GM10266 (cell line): Measurements from ENCODE around the gene CCDC170.
"Not testable (repeated sequence)": the region's sequence is repeated elsewhere in the genome, so short reads cannot be mapped to it uniquely, and the experiment has no call there.

Source experiments
- DNase-seq: peaks from one replicate; pipeline ENCODE4 v3.0.0; 2012; ENCODE audit errors: extremely low spot score
- CTCF ChIP-seq: IDR thresholded peaks from 2 replicates; pipeline ENCODE4 v1.5.1; 2012; ENCODE audit warnings: mild to moderate bottlenecking, low read depth; ENCODE audit not compliant: control insufficient read depth, insufficient read depth; ENCODE audit errors: missing control alignments

CCDC170 gene

DNA sequence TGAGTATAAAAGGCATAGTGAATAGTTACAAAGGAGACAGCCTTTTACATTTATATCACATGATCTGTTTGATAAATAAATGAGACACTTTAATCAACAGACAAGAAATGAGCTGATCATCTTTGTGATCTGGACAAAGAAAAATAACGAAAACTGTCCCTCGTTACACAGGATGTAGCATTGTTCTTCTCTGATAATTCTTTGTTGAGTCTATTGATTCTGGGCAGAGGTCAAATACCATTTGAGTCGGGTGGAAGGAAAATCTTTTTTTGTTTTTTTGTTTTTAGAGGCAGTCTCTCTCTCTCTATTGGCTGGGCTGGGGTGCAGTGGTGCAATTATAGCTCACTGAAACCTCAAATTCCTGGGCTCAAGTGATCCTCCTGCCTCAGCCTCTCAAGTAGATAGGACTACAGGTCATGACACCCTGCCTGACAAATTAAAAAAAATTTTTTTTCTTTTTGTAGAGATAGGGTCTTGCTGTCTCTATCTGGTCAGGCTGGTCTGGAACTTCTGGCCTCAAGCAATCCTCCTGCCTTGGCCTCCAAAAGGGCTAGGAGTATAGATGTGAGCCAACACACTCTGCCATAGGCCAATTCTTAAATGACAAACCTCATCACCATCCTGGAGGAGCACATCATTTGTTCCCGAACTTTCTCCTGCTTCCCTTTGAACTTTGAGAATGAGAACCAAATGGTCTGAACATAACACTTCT lies 41.8 kb downstream of the CCDC170 start:
- no peak for DNase-seq
- no peak for TF ChIP-seq CTCF

- no peak for DNase-seq
- TF ChIP-seq CTCF = no peak
These were observed 42.3 kb downstream of the CCDC170 start for GRCh38 chr6:151536188-151536479.

- no peak for TF ChIP-seq CTCF
- no peak for DNase-seq
These were observed 43.7 kb downstream of the CCDC170 start for GRCh38 chr6:151537556-151537955.

DNA sequence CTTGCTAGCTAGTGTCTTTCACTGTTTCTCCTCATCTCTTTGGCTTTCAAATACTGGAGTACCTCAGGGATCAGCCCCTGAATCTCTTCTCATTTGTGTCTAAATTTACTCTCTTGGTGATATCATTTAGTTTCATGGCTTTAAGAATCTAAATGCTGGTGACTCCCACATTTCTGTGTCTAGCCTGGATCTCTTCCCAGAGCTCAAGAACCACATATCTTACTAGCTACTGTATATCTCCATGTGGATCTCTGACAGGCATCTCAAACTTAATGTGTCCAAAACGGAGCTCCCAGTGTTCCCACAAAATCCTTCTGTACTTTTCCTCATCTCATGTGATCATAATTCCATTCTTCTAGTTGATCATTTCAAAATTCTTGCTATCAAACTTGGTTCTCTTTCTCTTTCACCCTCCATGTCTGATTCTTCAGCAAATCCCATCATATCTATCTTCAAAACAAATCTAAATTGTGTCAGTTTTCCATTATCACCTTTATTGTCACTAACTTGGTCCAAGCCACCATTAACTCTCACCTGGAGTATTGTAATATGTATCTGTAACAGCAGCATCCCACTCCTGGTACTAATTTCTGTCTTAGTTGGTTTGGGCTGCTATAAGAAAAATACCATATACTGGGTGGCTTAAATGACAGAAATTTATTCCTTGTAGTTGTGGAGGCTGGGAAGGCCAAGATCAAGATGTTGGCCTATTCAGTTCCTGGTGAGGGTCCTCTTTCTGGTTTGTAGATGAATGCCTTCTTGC lies 45.9 kb downstream of the CCDC170 start:
- no peak for DNase-seq
- no peak for TF ChIP-seq CTCF

GRCh38 chr6:151544453-151544852 lies 50.6 kb downstream of the CCDC170 start:
- TF ChIP-seq CTCF = no peak
- no peak for DNase-seq

DNA sequence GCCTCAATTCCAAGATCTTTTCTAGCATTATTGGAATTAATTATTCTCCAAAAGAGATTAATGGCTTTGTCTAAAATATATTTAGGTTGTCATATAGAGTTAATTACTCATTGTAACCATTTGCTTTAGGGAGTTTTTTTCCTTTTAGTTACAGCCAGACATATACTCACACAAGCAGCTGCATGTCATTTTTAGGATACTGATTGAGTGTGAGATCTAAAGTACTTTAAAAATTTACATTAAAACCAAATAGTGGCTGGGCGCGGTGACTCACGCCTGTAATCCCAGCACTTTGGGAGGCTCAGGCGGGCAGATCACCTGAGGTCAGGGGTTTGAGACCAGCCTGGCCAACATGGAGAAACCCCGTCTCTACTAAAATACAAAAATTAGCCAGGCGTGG lies 51.1 kb downstream of the CCDC170 start:
- DNase-seq = not testable (repeated sequence)

DNA sequence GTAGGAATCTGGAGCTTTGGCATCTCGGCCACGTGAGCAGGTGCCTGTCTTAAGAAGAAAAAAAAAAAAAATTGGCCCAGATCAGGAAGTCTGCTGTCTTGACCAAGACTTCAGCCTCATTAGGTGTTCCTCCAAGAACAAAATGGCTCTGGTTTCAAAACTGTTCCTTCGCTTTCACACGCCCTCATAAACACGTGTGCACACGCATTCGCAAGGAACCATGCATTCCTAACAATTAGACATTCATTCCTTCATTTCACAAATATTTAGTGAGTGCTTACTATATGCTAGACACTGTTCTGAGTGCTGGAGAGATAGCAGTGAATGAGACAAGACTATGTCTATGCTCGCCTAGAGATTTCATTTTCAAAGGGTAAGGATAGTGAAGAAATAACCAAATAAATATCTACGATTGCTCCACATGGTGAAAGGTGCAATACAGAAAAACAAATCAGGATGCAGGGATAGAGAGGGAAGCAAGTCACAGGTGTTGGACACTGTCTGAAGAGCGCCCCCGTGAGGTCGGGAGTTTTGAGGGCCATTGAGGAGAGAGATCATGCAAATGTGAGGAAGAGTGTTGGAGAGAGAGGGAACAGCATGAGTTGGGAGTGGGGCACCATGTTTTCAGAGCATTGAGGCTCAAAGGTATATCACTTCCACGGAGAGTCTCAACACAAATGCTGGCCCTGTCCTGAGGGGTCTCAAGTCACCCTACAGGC lies 53.3 kb downstream of the CCDC170 start:
- peak; percentile 19 for TF ChIP-seq CTCF
- DNase-seq = no peak

DNA sequence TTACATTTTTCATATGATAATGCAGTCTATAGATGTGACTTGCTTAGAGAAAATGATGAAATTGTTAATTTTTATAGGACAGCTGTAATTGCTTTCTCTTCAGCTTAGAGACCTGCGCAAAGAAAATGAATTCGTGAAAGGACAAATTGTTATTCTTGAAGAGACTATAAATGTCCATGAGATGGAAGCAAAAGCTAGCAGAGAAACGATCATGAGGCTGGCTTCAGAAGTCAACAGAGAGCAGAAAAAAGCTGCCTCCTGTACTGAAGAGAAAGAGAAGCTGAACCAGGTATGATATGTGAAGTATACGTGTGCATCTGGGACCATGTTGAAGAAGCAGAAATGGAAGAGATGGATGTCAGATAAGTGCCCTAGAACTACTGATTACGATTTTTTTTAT lies 54.4 kb downstream of the CCDC170 start:
- DNase-seq = no peak
- TF ChIP-seq CTCF = no peak
